GM12865 (cell line): ENCODE results near the gene KDELR3.

Experiments
- DNase-seq: peaks from one replicate; pipeline ENCODE4 v3.0.0; 2010; ENCODE audit warnings: low read depth
- H3K4me3 ChIP-seq: 2 replicates; pipeline ENCODE4 v1.5.1; 2011; ENCODE audit warnings: mild to moderate bottlenecking, low read depth, low read length, control low read depth
- TF ChIP-seq, protein P1 (sequence below): IDR thresholded peaks from 2 replicates; pipeline ENCODE4 v1.5.1; 2011; ENCODE audit warnings: low read length, control low read depth, low read depth, inconsistent platforms; ENCODE audit not compliant: insufficient read depth; ENCODE audit errors: missing control alignments

Gene KDELR3

GRCh38 chr22:38471237-38471636 lies 3.3 kb downstream of the KDELR3 start:
- no peak for DNase-seq
- TF ChIP-seq, protein P1, sequence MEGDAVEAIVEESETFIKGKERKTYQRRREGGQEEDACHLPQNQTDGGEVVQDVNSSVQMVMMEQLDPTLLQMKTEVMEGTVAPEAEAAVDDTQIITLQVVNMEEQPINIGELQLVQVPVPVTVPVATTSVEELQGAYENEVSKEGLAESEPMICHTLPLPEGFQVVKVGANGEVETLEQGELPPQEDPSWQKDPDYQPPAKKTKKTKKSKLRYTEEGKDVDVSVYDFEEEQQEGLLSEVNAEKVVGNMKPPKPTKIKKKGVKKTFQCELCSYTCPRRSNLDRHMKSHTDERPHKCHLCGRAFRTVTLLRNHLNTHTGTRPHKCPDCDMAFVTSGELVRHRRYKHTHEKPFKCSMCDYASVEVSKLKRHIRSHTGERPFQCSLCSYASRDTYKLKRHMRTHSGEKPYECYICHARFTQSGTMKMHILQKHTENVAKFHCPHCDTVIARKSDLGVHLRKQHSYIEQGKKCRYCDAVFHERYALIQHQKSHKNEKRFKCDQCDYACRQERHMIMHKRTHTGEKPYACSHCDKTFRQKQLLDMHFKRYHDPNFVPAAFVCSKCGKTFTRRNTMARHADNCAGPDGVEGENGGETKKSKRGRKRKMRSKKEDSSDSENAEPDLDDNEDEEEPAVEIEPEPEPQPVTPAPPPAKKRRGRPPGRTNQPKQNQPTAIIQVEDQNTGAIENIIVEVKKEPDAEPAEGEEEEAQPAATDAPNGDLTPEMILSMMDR = no peak
- H3K4me3 ChIP-seq = no peak overlapping the region

DNA sequence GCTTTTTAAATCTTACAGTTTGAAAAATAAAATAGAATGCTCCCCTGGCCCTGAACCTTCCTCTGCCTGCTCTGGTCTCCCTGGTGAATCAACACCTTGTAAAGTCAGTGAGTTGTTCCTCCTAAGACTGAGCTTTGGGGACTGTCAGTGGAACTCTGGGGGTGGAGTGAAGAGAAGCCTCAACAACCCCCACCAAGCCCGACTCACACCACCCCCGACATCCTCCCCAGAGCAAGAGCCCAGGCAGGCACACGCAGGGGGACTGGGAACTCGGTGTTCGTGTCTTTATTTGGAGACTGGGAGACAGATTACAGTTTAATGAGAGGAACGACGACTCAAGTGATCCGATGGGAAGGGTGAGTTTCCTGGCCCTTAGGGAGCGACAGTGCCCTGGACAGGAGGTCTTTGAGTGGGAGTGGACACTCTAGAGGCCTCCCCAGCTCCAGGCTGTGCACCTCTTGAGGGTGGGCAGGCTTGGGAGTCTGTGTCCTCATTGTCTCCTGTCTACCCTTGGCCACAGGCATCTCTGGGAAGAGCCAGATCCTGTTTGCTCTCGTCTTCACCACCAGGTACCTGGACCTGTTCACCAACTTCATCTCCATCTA lies 6.2 kb downstream of the KDELR3 start:
- no peak for DNase-seq
- no peak overlapping the region for H3K4me3 ChIP-seq
- TF ChIP-seq, protein P1 = no peak

DNA sequence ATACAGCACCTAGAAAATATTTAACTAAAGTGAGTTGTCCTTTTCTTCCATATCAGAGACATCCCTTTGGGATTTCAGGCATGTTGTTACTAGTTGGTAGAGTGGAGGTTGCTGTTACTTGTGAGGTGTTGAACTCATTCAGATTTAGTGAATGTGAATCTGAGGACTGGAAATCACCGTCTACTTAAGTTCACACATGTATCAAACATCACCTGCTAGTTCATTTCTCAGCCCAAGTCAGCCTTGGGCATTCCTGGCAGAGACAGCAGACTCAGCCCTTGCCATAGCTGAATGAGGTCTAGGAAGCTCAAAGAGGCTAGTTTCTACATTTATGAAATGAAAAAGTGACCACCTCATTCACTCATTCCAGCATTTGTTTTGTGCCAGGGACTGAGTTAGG lies 9.7 kb downstream of the KDELR3 start:
- H3K4me3 ChIP-seq = no peak overlapping the region
- no peak for DNase-seq
- TF ChIP-seq, protein P1 = no peak

- DNase-seq = no peak
- TF ChIP-seq, protein P1 = no peak
- H3K4me3 ChIP-seq = no peak overlapping the region
Measured at GRCh38 chr22:38479096-38479837, 11.4 kb downstream of the KDELR3 start.

- H3K4me3 ChIP-seq = no peak overlapping the region
- TF ChIP-seq, protein P1 = no peak
- no peak for DNase-seq
Measured at GRCh38 chr22:38481162-38481870, 13.4 kb downstream of the KDELR3 start.

- TF ChIP-seq, protein P1 = no peak
- no peak overlapping the region for H3K4me3 ChIP-seq
- no peak for DNase-seq
Measured at GRCh38 chr22:38481871-38482332, 14.0 kb downstream of the KDELR3 start.
